ENCODE measurements around the gene MRPL28. TPM values are rescaled to one million over a fixed set of nuclear protein-coding genes. Genes with fewer than 3 reads are reported as not detected.

The MRPL28 gene
- total RNA-seq, 4 donors from 2014 or later, result 58.3 to 73.4 (median 61.3) TPM

DNA sequence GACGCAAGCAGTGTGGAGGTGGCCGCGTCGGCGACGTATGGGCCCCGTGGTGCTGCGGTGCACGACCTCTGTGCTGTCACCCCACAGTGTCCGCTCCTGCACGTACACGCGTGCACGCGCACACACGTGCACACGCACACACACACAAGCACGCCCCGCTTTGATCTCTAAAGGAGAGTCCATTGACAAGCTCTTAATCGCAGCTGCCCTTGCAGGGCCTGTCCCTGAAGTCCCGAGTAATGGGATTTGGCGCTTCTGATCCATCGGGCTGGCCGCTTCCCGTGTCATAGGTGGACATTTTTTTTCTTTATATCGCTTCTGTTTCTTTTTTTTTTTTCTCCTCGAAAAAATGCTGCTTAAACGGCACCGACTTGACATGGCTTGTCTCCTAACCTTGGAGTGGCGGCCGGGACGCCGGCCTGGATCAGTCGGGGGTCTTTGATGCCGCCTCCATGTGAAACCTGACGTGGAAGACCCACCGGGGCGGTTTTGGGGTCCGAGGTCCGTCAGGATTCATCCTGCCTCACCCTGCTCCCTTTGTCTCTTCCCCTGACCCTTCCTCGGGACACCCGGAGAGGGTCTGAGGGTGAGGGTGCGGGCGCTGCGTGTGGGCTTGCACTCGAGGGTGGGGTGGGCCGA lies 9.5 kb downstream of the MRPL28 start:
- no peak for DNase-seq
- Histone ChIP-seq H3K4me3 (no peak overlapping the region), H3K27ac (no peak overlapping the region), H3K9me3 (no peaks in the 10 kb centered on the region), H3K27me3 (no peaks in the 10 kb centered on the region), H3K36me3 (no peaks in the 10 kb centered on the region), H3K4me1 (peaks cover 0 to 4% (median 2%) of the 10 kb centered on the region in 4 donors)
- TF ChIP-seq, protein P1, sequence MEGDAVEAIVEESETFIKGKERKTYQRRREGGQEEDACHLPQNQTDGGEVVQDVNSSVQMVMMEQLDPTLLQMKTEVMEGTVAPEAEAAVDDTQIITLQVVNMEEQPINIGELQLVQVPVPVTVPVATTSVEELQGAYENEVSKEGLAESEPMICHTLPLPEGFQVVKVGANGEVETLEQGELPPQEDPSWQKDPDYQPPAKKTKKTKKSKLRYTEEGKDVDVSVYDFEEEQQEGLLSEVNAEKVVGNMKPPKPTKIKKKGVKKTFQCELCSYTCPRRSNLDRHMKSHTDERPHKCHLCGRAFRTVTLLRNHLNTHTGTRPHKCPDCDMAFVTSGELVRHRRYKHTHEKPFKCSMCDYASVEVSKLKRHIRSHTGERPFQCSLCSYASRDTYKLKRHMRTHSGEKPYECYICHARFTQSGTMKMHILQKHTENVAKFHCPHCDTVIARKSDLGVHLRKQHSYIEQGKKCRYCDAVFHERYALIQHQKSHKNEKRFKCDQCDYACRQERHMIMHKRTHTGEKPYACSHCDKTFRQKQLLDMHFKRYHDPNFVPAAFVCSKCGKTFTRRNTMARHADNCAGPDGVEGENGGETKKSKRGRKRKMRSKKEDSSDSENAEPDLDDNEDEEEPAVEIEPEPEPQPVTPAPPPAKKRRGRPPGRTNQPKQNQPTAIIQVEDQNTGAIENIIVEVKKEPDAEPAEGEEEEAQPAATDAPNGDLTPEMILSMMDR (IDR thresholded peaks at IDR 0.05), result no peak
- TF ChIP-seq POLR2A (IDR thresholded peaks at IDR 0.05), result no peak

- H3K4me1 ChIP-seq, result peaks cover 0 to 4% (median 2%) of the 10 kb centered on the region in 4 donors
- TF ChIP-seq POLR2A (IDR thresholded peaks at IDR 0.05), result no peak
- TF ChIP-seq, protein P1 (IDR thresholded peaks at IDR 0.05), result no peak
- H3K27ac ChIP-seq, result no peak overlapping the region
- H3K9me3 ChIP-seq, result no peaks in the 10 kb centered on the region
- H3K27me3 ChIP-seq, result no peaks in the 10 kb centered on the region
- H3K4me3 ChIP-seq, result no peak overlapping the region
- no peaks in the 10 kb centered on the region for H3K36me3 ChIP-seq
- DNase-seq, result no peak
Measured at GRCh38 chr16:359871-360697, 10.3 kb downstream of the MRPL28 start.

GRCh38 chr16:359067-359763 lies 11.1 kb downstream of the MRPL28 start:
- no peak overlapping the region for H3K4me3 ChIP-seq
- TF ChIP-seq, protein P1 (IDR thresholded peaks at IDR 0.05), result no peak
- TF ChIP-seq POLR2A (IDR thresholded peaks at IDR 0.05), result no peak
- no peak for DNase-seq
- H3K4me1 ChIP-seq, result peaks cover 0 to 4% (median 2%) of the 10 kb centered on the region in 4 donors
- no peaks in the 10 kb centered on the region for H3K9me3 ChIP-seq
- H3K27ac ChIP-seq, result no peak overlapping the region
- no peaks in the 10 kb centered on the region for H3K36me3 ChIP-seq
- no peaks in the 10 kb centered on the region for H3K27me3 ChIP-seq

DNA sequence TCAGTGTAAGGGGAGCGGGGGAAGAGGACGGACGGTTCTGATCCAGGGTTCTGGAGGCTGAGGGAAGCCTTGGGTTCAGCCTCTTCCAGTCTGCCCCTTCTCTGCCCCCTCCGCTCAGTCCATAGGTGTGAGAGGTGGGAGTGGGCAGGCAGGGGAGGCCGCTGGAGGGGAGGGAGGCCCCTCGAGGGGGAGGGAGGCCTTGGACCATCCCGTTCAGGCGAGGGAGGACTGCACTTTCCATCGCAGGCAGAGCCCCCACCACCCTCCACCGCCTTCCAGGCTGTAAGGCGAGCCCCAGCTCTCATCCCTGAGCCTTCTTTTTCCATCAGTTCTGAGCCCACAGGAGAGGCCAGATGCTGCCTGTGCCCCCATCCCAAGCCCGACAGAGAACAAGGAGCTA lies 13.6 kb downstream of the MRPL28 start:
- H3K27ac ChIP-seq, result no peak overlapping the region
- TF ChIP-seq POLR2A (IDR thresholded peaks at IDR 0.05), result no peak
- TF ChIP-seq, protein P1 (IDR thresholded peaks at IDR 0.05), result no peak
- no peak overlapping the region for H3K4me3 ChIP-seq
- H3K4me1 ChIP-seq, result peaks cover 0 to 6% (median 5%) of the 10 kb centered on the region in 4 donors
- no peaks in the 10 kb centered on the region for H3K36me3 ChIP-seq
- H3K9me3 ChIP-seq, result no peaks in the 10 kb centered on the region
- H3K27me3 ChIP-seq, result no peaks in the 10 kb centered on the region
- no peak for DNase-seq

DNA sequence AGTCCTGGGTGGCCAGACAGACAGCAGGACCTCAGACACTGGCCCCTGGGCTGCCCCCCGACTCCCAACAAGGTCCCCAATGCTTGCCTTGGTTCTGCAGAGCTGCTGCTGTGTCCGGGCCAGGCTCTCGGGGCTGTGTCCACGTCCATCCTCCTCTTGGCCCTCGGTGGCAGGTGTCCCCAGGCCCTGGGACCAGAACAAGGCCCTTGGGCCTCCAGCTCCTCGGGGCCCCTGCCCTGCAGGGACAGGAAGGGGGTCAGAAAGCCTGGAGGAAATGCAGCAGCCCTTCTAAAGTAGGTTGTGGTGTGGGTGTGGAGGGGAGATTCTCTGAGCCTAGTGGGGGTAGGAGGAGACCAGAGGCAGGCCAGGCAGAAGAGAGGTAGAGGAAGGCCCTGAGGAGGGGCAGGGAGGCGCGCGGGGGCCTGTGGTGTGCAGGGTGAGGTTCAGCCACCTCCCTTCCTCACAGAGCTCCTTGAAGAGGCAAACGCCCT lies 15.3 kb downstream of the MRPL28 start:
- TF ChIP-seq POLR2A (IDR thresholded peaks at IDR 0.05), result no peak
- TF ChIP-seq, protein P1 (IDR thresholded peaks at IDR 0.05), result no peak
- no peaks in the 10 kb centered on the region for H3K36me3 ChIP-seq

More for the DNA sequence above, 15.3 kb downstream of the MRPL28 start:
- peaks cover 0 to 18% (median 13%) of the 10 kb centered on the region in 4 donors for H3K4me1 ChIP-seq
- peak overlapping the region in 1 of 4 donors; percentile 31 for H3K27ac ChIP-seq
- DNase-seq, result no peak
- no peaks in the 10 kb centered on the region for H3K9me3 ChIP-seq
- H3K4me3 ChIP-seq, result no peak overlapping the region
- no peaks in the 10 kb centered on the region for H3K27me3 ChIP-seq

All from Peyer's patch (tissue), 4 donors.